HS-5 (cell line): ENCODE data around the gene CREM.
"Not testable (repeated sequence)": the region's sequence is repeated elsewhere in the genome, so short reads cannot be mapped to it uniquely, and the experiment has no call there.

Experiments
- DNase-seq: peaks from one replicate; pipeline ENCODE4 v3.0.0-alpha.2; 2012; ENCODE audit warnings: low read depth

The CREM gene

GRCh38 chr10:35194471-35194870 is 67.8 kb downstream of the CREM start:
- DNase-seq, result no peak

GRCh38 chr10:35194906-35195305 is 68.3 kb downstream of the CREM start:
- DNase-seq, result no peak

- DNase-seq, result peak; percentile 64
These were observed 69.0 kb downstream of the CREM start for GRCh38 chr10:35195361-35196306.

GRCh38 chr10:35200487-35200886 is 73.8 kb downstream of the CREM start:
- no peak for DNase-seq

- no peak for DNase-seq
These were observed 74.6 kb downstream of the CREM start for GRCh38 chr10:35201234-35201633.

- no peak for DNase-seq
These were observed 75.4 kb downstream of the CREM start for GRCh38 chr10:35202050-35202449.

- DNase-seq, result no peak
These were observed 77.1 kb downstream of the CREM start for GRCh38 chr10:35203745-35204144.

- no peak for DNase-seq
These were observed 78.1 kb downstream of the CREM start for GRCh38 chr10:35204650-35205319.

GRCh38 chr10:35206274-35206673 is 79.6 kb downstream of the CREM start:
- no peak for DNase-seq

- no peak for DNase-seq
These were observed 81.9 kb downstream of the CREM start for GRCh38 chr10:35208536-35208935.

GRCh38 chr10:35208949-35209613 is 82.4 kb downstream of the CREM start:
- no peak for DNase-seq

GRCh38 chr10:35210961-35211360 is 84.3 kb downstream of the CREM start:
- DNase-seq, result no peak

- DNase-seq, result no peak
These were observed 84.7 kb downstream of the CREM start for GRCh38 chr10:35211390-35211789.

- DNase-seq, result no peak
These were observed 86.2 kb downstream of the CREM start for GRCh38 chr10:35212856-35213255.

- no peak for DNase-seq
These were observed 87.1 kb downstream of the CREM start for GRCh38 chr10:35213699-35214098.

- DNase-seq, result no peak
These were observed 88.0 kb downstream of the CREM start for GRCh38 chr10:35214607-35215020.

GRCh38 chr10:35215107-35215506 is 88.5 kb downstream of the CREM start:
- DNase-seq, result no peak

- DNase-seq, result no peak
These were observed 89.8 kb downstream of the CREM start for GRCh38 chr10:35216303-35216905.

- not testable (repeated sequence) for DNase-seq
These were observed 90.3 kb downstream of the CREM start for GRCh38 chr10:35216956-35217355.

- DNase-seq, result no peak
These were observed 90.8 kb downstream of the CREM start for GRCh38 chr10:35217455-35217854.

- no peak for DNase-seq
These were observed 91.8 kb downstream of the CREM start for GRCh38 chr10:35218339-35218955.

GRCh38 chr10:35219292-35219691 is 92.6 kb downstream of the CREM start:
- DNase-seq, result no peak
